ENCODE measurements around the gene PIM2.

PIM2 gene

GRCh38 chrX:48918643-48919340 is at the start of gene PIM2:
Gene PIM2, minus strand, starts transcription at chrX:48919024. Its CDS starts 190 bp downstream, at chrX:48918834.
- DNase-seq: peak; percentile 66

- no peak for DNase-seq
Measured at GRCh38 chrX:48968377-48968776, 49.6 kb upstream of the PIM2 start.

GRCh38 chrX:48966796-48967579 is 48.2 kb upstream of the PIM2 start:
- no peak for DNase-seq

- no peak for DNase-seq
Measured at GRCh38 chrX:48965959-48966358, 47.1 kb upstream of the PIM2 start.

GRCh38 chrX:48961585-48962091 is 42.8 kb upstream of the PIM2 start:
- DNase-seq: no peak

GRCh38 chrX:48960291-48960690 is 41.5 kb upstream of the PIM2 start:
- DNase-seq: no peak

- no peak for DNase-seq
Measured at GRCh38 chrX:48958635-48959094, 39.8 kb upstream of the PIM2 start.

- DNase-seq: peak; percentile 84
Measured at GRCh38 chrX:48957827-48958634, 39.2 kb upstream of the PIM2 start.

GRCh38 chrX:48957477-48957826 is 38.6 kb upstream of the PIM2 start, which contains the start of gene OTUD5:
Gene OTUD5, minus strand, starts transcription at chrX:48957607. Its CDS starts 37 bp downstream, at chrX:48957570.
- DNase-seq: no peak

GRCh38 chrX:48956728-48957414 is 38.0 kb upstream of the PIM2 start:
- DNase-seq: no peak

- no peak for DNase-seq
Measured at GRCh38 chrX:48948589-48948988, 29.8 kb upstream of the PIM2 start.

- no peak for DNase-seq
Measured at GRCh38 chrX:48945517-48946348, 26.9 kb upstream of the PIM2 start.

- no peak for DNase-seq
Measured at GRCh38 chrX:48942895-48943294, 24.1 kb upstream of the PIM2 start.

GRCh38 chrX:48940404-48940955 is 21.7 kb upstream of the PIM2 start:
- no peak for DNase-seq

- no peak for DNase-seq
Measured at GRCh38 chrX:48939524-48940228, 20.9 kb upstream of the PIM2 start.

- DNase-seq: no peak
Measured at GRCh38 chrX:48938721-48939425, 20.0 kb upstream of the PIM2 start.

- no peak for DNase-seq
Measured at GRCh38 chrX:48937054-48937907, 18.5 kb upstream of the PIM2 start.

GRCh38 chrX:48936429-48937053 is 17.7 kb upstream of the PIM2 start:
- no peak for DNase-seq

GRCh38 chrX:48935301-48935670 is 16.5 kb upstream of the PIM2 start:
- no peak for DNase-seq
